HCT116 (cell line): Measurements from ENCODE around the gene RANGRF.

Experiments used
- CTCF ChIP-seq, 3 experiments: fragments of 200-600 bp in 1 of 3; sonication (generic) in 1 of 3; IDR thresholded peaks in 2 of 3; conservative IDR thresholded peaks in 1 of 3; 2 replicates each; pipeline ENCODE4 v1.5.1; 2012 to 2017; ENCODE audit warnings: low read depth in 2 of 3, low read length in 2 of 3, antibody characterized with exemption in 1 of 3, borderline replicate concordance in 1 of 3, control low read depth in 1 of 3, mild to moderate bottlenecking in 1 of 3, mixed read lengths in 1 of 3, mixed run types in 1 of 3, moderate library complexity in 1 of 3; ENCODE audit not compliant: insufficient read depth in 1 of 3
- EGR1 ChIP-seq: IDR thresholded peaks from 2 replicates; pipeline ENCODE4 v1.6.1; 2012; ENCODE audit warnings: low read depth
- EZH2 ChIP-seq: fragments of 200-600 bp; sonication (generic); IDR thresholded peaks from 2 replicates; pipeline ENCODE4 v1.6.1; 2017; ENCODE audit warnings: antibody characterized with exemption, mixed run types
- FOSL1 ChIP-seq: IDR thresholded peaks from 2 replicates; pipeline ENCODE4 v1.6.1; 2012; ENCODE audit warnings: low read depth
- MAX ChIP-seq: IDR thresholded peaks from 2 replicates; pipeline ENCODE4 v1.6.1; 2012
- POLR2A ChIP-seq: IDR thresholded peaks from 2 replicates; pipeline ENCODE4 v1.7.0; 2011; ENCODE audit warnings: borderline replicate concordance; ENCODE audit not compliant: insufficient read depth, insufficient read length; ENCODE audit errors: extremely low read depth
- POLR2AphosphoS5 ChIP-seq: IDR thresholded peaks from 2 replicates; pipeline ENCODE4 v1.6.1; 2011; ENCODE audit warnings: mild to moderate bottlenecking, low read depth, low read length, moderate library complexity
- REST ChIP-seq: IDR thresholded peaks from 2 replicates; pipeline ENCODE4 v1.6.1; 2012; ENCODE audit warnings: low read depth
- ZNF274 ChIP-seq: fragments of 200-500 bp; sonication (Bioruptor generic); IDR thresholded peaks from 2 replicates; pipeline ENCODE4 v1.6.1; 2014; ENCODE audit warnings: mild to moderate bottlenecking, low read depth, low read length, inconsistent platforms

- no peak for TF ChIP-seq CTCF (IDR thresholded peaks at IDR 0.05 in 2 of 3, conservative IDR thresholded peaks at IDR 0.05 in 1 of 3; ENCODE audit: borderline replicate concordance in 1 of 3, insufficient read depth in 1 of 3, low read depth in 2 of 3, low read length in 2 of 3)
- no peak for TF ChIP-seq ZNF274
- TF ChIP-seq POLR2AphosphoS5, result no peak
- TF ChIP-seq MAX, result no peak
- no peak for TF ChIP-seq FOSL1
- no peak for TF ChIP-seq EGR1
- TF ChIP-seq POLR2A, result no peak
- TF ChIP-seq REST, result no peak
- TF ChIP-seq EZH2, result no peak
Measured at GRCh38 chr17:8312251-8312650, 23.8 kb downstream of the RANGRF start.
